HCT116 (cell line): ENCODE data around the gene EIF4G3. TPM values are rescaled to one million over a fixed set of nuclear protein-coding genes. Genes with fewer than 3 reads are reported as not detected.

Experiments used
- ATAC-seq: fragments of 200-7000 bp; cut with Tn5 transposase; 2 replicates; pipeline ENCODE4 v1.9.1; 2020; ENCODE audit warnings: mild to moderate bottlenecking, moderate library complexity
- BruUV-seq: library from RNA; stranded (reverse); fragments of 400-500 nt; replicated peaks from 2 replicates; lab custom pipeline; 2021; lab: Mats Ljungman, UMichigan
- CTCF ChIA-PET: fragments of 300-600 bp; sonication (Branson Sonifier 250); formaldehyde crosslinking; loops from one replicate; lab custom pipeline; 2021; ENCODE audit warnings: antibody characterized with exemption; lab: Charles Lee
- POLR2A ChIA-PET: fragments of 300-600, 350-600 bp; sonication (Branson Sonifier 250); formaldehyde crosslinking; loops from one replicate; lab custom pipeline; 2021; ENCODE audit warnings: antibody characterized with exemption; lab: Charles Lee
- RAD21 ChIA-PET, 2 experiments: fragments of 300-600 bp; sonication (Branson Sonifier 250); formaldehyde crosslinking; loops; one replicate each; lab custom pipeline; 2023; ENCODE audit warnings: low total read pairs in 2 of 2; ENCODE audit not compliant: uncharacterized antibody in 2 of 2, unreplicated experiment in 2 of 2, low non-redundant PET in 1 of 2; lab: Charles Lee
- DNase-seq: peaks from one replicate; pipeline ENCODE4 v3.0.0-alpha.2; 2010; ENCODE audit warnings: low read depth, low spot score
- H2AFZ ChIP-seq: fragments of 200-600 bp; shearing (Covaris generic), sonication (generic); 2 replicates; pipeline ENCODE4 v1.6.1; 2017; ENCODE audit warnings: low read depth, mixed run types, mixed read lengths, antibody characterized with exemption, low read length; ENCODE audit not compliant: poor library complexity, severe bottlenecking
- H3K27ac ChIP-seq: 2 replicates; pipeline ENCODE4 v1.5.1; 2012; ENCODE audit warnings: low read depth, low read length
- H3K27me3 ChIP-seq: fragments of 200-600 bp; sonication (generic); 2 replicates; pipeline ENCODE4 v1.6.1; 2016; ENCODE audit warnings: mixed run types, low read length, mixed read lengths; ENCODE audit not compliant: insufficient read depth
- H3K36me3 ChIP-seq, 2 experiments: fragments of 200-500 bp in 1 of 2; fragments of 200-600 bp in 1 of 2; sonication (Bioruptor generic) in 1 of 2; sonication (generic) in 1 of 2; 2 replicates each; pipeline versions ENCODE4 v1.5.1 to v1.6.1; 2014 to 2016; ENCODE audit warnings: low read length in 2 of 2, inconsistent platforms in 1 of 2, mixed read lengths in 1 of 2, mixed run types in 1 of 2; ENCODE audit not compliant: insufficient read depth in 2 of 2, control insufficient read depth in 1 of 2
- H3K4me1 ChIP-seq, 2 experiments: fragments of 200-600 bp in 1 of 2; sonication (generic) in 1 of 2; 2 replicates each; pipeline versions ENCODE4 v1.5.1 to v1.6.1; 2012 to 2017; ENCODE audit warnings: low read length in 2 of 2, inconsistent platforms in 1 of 2, mild to moderate bottlenecking in 1 of 2, mixed read lengths in 1 of 2, mixed run types in 1 of 2, moderate library complexity in 1 of 2; ENCODE audit not compliant: insufficient read depth in 2 of 2, control insufficient read depth in 1 of 2
- H3K4me2 ChIP-seq: fragments of 200-600 bp; sonication (generic); 2 replicates; pipeline ENCODE4 v1.6.1; 2017; ENCODE audit warnings: mixed run types, low read length, mixed read lengths
- H3K4me3 ChIP-seq, 2 experiments: fragments of 200-600 bp in 1 of 2; sonication (generic) in 1 of 2; replicated peaks in 1 of 2; 2 replicates each; pipeline ENCODE4 v1.5.1; 2011 to 2016; ENCODE audit warnings: low read length in 2 of 2, control low read depth in 1 of 2, low read depth in 1 of 2, mild to moderate bottlenecking in 1 of 2, mixed read lengths in 1 of 2, mixed run types in 1 of 2
- H3K79me2 ChIP-seq: fragments of 200-600 bp; sonication (generic); 2 replicates; pipeline ENCODE4 v1.6.1; 2017; ENCODE audit warnings: mild to moderate bottlenecking, mixed run types, low read length, moderate library complexity, mixed read lengths; ENCODE audit not compliant: insufficient read depth
- H3K9ac ChIP-seq: fragments of 200-600 bp; sonication (generic); 2 replicates; pipeline ENCODE4 v1.6.1; 2016; ENCODE audit warnings: low read length, mixed read lengths
- H3K9me2 ChIP-seq: fragments of 200-600 bp; sonication (generic), shearing (Covaris generic); 2 replicates; pipeline ENCODE4 v1.6.1; 2017; ENCODE audit warnings: mixed run types, mild to moderate bottlenecking, moderate library complexity; ENCODE audit not compliant: insufficient read depth
- H3K9me3 ChIP-seq, 2 experiments: fragments of 200-500 bp in 1 of 2; fragments of 200-600 bp in 1 of 2; sonication (Bioruptor generic) in 1 of 2; sonication (generic) in 1 of 2; 2 replicates each; pipeline ENCODE4 v1.6.1; 2014 to 2017; ENCODE audit warnings: low read length in 2 of 2, mixed read lengths in 2 of 2, inconsistent platforms in 1 of 2, low read depth in 1 of 2, mild to moderate bottlenecking in 1 of 2, mixed run types in 1 of 2, moderate library complexity in 1 of 2; ENCODE audit not compliant: control insufficient read depth in 1 of 2, insufficient read depth in 1 of 2
- H4K20me1 ChIP-seq: fragments of 200-600 bp; sonication (generic), shearing (Covaris generic); 2 replicates; pipeline ENCODE4 v1.6.1; 2017; ENCODE audit warnings: mixed run types, mild to moderate bottlenecking, moderate library complexity; ENCODE audit not compliant: insufficient read depth
- CEBPB ChIP-seq: IDR thresholded peaks from 2 replicates; pipeline ENCODE4 v1.6.1; 2012; ENCODE audit warnings: low read depth
- SP1 ChIP-seq: IDR thresholded peaks from 2 replicates; pipeline ENCODE4 v1.6.1; 2012; ENCODE audit warnings: low read depth
- SRF ChIP-seq: IDR thresholded peaks from 2 replicates; pipeline ENCODE4 v1.6.1; 2012; ENCODE audit warnings: low read depth
- ZFX ChIP-seq: fragments of 450-650 bp; IDR thresholded peaks from 2 replicates; pipeline ENCODE4 v1.6.1; 2017
- ZNF274 ChIP-seq: fragments of 200-500 bp; sonication (Bioruptor generic); IDR thresholded peaks from 2 replicates; pipeline ENCODE4 v1.6.1; 2014; ENCODE audit warnings: mild to moderate bottlenecking, low read depth, low read length, inconsistent platforms
- intact Hi-C: fragments of 100-400 bp; cut with micrococcal nuclease; formaldehyde crosslinking; loops from 2 replicates; pipeline ENCODE4 v1.10.0; 2022
- total RNA-seq: library from RNA; stranded (reverse); gene quantifications from one replicate; pipeline ENCODE4 v1.2.1, GENCODE V29; 2021; ENCODE audit not compliant: unreplicated experiment
- TF ChIP-seq, protein P1 (sequence below): IDR thresholded peaks from 2 replicates; pipeline ENCODE4 v1.6.1; 2012

EIF4G3 gene
- total RNA-seq, 1 experiment from 2014 or later, result 40.1 TPM

DNA sequence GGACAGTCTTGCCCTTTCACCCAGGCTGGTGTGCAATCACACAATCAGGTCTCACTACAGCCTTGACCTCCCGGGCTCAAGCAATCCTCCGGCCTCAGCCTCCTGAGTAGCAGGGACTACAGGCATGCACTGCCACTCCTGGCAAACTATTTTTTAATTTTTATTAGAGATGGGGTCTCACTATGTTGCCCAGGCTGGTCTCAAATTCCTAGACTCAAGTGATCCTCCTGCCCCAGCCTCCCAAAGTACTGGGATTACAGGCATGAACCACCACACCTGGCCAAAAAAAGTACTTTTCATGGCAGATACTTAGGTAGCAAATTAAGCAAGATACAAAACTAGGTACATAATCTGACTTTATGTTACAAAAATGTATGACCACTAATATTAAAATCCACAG, 8.3 kb downstream of the EIF4G3 start:
- H3K9ac ChIP-seq, result no peak overlapping the region
- H3K79me2 ChIP-seq, result peaks cover 51% of the 10 kb centered on the region
- ATAC-seq (no peak), DNase-seq (no peak)
- no peaks in the 10 kb centered on the region; a peak in 1 of 4 replicates for H3K4me1 ChIP-seq
- H3K4me2 ChIP-seq, result no peak overlapping the region
- no TSS peak for BruUV-seq
- no peaks in the 10 kb centered on the region for H3K27me3 ChIP-seq
- POLR2A ChIA-PET, result no interaction called here
- H3K36me3 ChIP-seq, result peaks cover 5 to 7% of the 10 kb centered on the region in 2 experiments; a peak in 2 of 4 replicates
- H3K27ac ChIP-seq, result no peak overlapping the region
- no peaks in the 10 kb centered on the region for H3K9me3 ChIP-seq
- H3K9me2 ChIP-seq, result no peaks in the 10 kb centered on the region
- H4K20me1 ChIP-seq, result no peaks in the 10 kb centered on the region
- H2AFZ ChIP-seq, result no peak overlapping the region
- no peak overlapping the region for H3K4me3 ChIP-seq
- CTCF ChIA-PET, result no interaction called here
- TF ChIP-seq SRF, result no peak
- TF ChIP-seq CEBPB, result no peak
- TF ChIP-seq, protein P1, sequence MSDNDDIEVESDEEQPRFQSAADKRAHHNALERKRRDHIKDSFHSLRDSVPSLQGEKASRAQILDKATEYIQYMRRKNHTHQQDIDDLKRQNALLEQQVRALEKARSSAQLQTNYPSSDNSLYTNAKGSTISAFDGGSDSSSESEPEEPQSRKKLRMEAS, result no peak
- TF ChIP-seq SP1, result no peak
- TF ChIP-seq ZNF274, result no peak
- RAD21 ChIA-PET, result no interaction called here
- intact Hi-C loops, result no loop called here

DNA sequence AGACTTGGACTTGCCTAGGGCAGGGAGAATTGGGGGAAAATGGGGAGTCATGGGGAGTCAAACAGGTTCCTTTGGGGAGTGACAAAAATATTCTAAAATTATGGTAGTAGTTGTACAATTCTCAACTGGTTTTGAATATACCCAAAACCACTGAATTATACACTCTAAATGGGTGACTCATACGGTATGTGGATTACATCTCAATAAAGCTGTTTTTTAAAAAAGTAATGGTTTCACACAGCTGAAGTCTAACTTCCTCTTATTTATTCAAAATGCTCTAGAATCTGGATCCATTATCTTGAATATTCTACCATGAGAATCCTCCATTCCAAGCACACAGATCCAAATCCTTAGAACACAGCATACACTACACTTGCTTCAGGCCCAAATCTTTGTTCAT, 11.1 kb downstream of the EIF4G3 start:
- DNase-seq (no peak), ATAC-seq (no peak)
- intact Hi-C loops, result no loop called here
- no peaks in the 10 kb centered on the region for H4K20me1 ChIP-seq
- H3K79me2 ChIP-seq, result peaks cover 48% of the 10 kb centered on the region
- TF ChIP-seq ZFX, result no peak
- no peak overlapping the region for H3K4me2 ChIP-seq
- no peak overlapping the region for H3K27ac ChIP-seq
- no peaks in the 10 kb centered on the region; a peak in 1 of 4 replicates for H3K4me1 ChIP-seq
- RAD21 ChIA-PET, result no interaction called here
- no peaks in the 10 kb centered on the region for H3K9me3 ChIP-seq
- POLR2A ChIA-PET, result no interaction called here
- H3K27me3 ChIP-seq, result no peaks in the 10 kb centered on the region
- H3K36me3 ChIP-seq, result peaks cover 5 to 7% of the 10 kb centered on the region in 2 experiments; a peak in 2 of 4 replicates
- no TSS peak for BruUV-seq
- H3K4me3 ChIP-seq, result no peak overlapping the region
- H3K9ac ChIP-seq, result no peak overlapping the region
- CTCF ChIA-PET, result no interaction called here
- H2AFZ ChIP-seq, result no peak overlapping the region
- H3K9me2 ChIP-seq, result no peaks in the 10 kb centered on the region
